ENCODE results near the gene HNRNPK.

The HNRNPK gene

DNA sequence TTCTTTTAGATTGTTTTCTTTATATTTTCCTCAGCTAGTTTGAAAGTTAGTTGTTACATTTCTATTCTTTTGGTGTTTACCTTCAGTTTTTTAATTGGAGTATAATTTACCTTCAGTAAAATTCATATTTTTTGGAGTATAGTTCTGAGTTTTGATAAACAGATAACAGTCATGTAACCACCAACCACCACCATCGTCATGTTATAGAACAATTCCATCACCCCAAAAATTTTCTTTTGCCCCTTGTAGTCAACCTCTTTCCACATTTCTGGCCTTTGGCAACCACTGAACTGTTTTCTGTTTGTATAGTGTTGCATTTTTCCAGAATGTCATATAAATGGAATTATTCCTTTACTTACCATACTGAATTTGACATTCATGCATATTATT is 7.4 kb upstream of the HNRNPK start:
- DNase-seq (no peak), ATAC-seq (ENCODE audit: insufficient read depth, low read depth) (no peak)
- Histone ChIP-seq H3K36me3 (ENCODE audit: insufficient read depth, low read length) (peaks cover 24% of the 10 kb centered on the region), H2AFZ (ENCODE audit: low read depth, low read length) (no peak overlapping the region), H3K27me3 (ENCODE audit: insufficient read depth, low read length, poor library complexity) (no peaks in the 10 kb centered on the region), H3K27ac (ENCODE audit: low read length) (no peak overlapping the region), H3K9ac (ENCODE audit: low read depth, low read length) (no peak overlapping the region), H3K79me2 (ENCODE audit: insufficient read depth, low read length) (peaks cover 96% of the 10 kb centered on the region), H4K20me1 (ENCODE audit: insufficient read depth, low read length) (peaks cover 23% of the 10 kb centered on the region; the same call in 1 of the 2 replicates), H3K9me3 (ENCODE audit: insufficient read depth, low read length, severe bottlenecking) (no peaks in the 10 kb centered on the region), H3K4me1 (ENCODE audit: insufficient read depth, low read length) (peaks cover 24% of the 10 kb centered on the region), H3K4me2 (ENCODE audit: insufficient read depth, low read length) (no peak overlapping the region), H3K4me3 (ENCODE audit: low read depth in 1 of 2, low read length in 2 of 2) (no peak overlapping the region)
- no peak for TF ChIP-seq EZH2 (IDR thresholded peaks at IDR 0.05; ENCODE audit: borderline replicate concordance, low read depth, low read length, severe bottlenecking)
- TF ChIP-seq, protein P1, sequence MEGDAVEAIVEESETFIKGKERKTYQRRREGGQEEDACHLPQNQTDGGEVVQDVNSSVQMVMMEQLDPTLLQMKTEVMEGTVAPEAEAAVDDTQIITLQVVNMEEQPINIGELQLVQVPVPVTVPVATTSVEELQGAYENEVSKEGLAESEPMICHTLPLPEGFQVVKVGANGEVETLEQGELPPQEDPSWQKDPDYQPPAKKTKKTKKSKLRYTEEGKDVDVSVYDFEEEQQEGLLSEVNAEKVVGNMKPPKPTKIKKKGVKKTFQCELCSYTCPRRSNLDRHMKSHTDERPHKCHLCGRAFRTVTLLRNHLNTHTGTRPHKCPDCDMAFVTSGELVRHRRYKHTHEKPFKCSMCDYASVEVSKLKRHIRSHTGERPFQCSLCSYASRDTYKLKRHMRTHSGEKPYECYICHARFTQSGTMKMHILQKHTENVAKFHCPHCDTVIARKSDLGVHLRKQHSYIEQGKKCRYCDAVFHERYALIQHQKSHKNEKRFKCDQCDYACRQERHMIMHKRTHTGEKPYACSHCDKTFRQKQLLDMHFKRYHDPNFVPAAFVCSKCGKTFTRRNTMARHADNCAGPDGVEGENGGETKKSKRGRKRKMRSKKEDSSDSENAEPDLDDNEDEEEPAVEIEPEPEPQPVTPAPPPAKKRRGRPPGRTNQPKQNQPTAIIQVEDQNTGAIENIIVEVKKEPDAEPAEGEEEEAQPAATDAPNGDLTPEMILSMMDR (IDR thresholded peaks at IDR 0.05; ENCODE audit: borderline replicate concordance, extremely low read depth, low read length, poor library complexity, severe bottlenecking): no peak

DNA sequence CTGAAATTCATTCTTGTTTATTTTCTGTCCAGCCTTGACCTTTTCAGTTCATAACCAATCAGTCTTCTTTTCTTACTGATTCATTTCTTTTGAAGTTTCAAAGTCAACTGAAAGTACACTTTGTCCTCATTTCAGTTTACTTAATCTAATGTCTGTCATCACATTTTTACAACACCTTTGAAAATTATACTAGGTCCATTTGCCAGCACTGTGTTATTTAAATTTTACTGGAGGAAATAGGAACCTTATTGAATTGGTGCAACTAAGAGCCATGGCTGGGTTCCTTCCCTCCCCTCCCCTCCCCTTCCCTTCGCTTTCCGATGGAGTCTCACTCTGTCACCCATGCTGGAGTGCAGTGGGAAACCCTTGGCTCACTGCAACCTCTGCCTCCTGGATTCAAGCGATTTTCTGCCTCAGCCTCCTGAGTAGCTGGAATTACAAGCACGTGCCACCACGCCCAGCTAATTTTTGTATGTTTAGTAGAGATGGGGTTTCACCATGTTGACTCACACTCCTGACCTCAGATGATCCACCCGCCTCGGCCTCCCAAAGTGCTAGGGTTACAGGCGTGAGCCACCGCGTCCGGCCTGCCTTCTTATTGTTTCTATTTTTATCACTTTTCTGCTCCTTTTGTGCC is 6.9 kb upstream of the HNRNPK start:
- Histone ChIP-seq H2AFZ (ENCODE audit: low read depth, low read length) (no peak overlapping the region), H3K4me1 (ENCODE audit: insufficient read depth, low read length) (peaks cover 29% of the 10 kb centered on the region), H3K79me2 (ENCODE audit: insufficient read depth, low read length) (peaks cover 96% of the 10 kb centered on the region), H3K4me2 (ENCODE audit: insufficient read depth, low read length) (no peak overlapping the region), H3K36me3 (ENCODE audit: insufficient read depth, low read length) (peaks cover 24% of the 10 kb centered on the region), H3K27me3 (ENCODE audit: insufficient read depth, low read length, poor library complexity) (no peaks in the 10 kb centered on the region), H4K20me1 (ENCODE audit: insufficient read depth, low read length) (peaks cover 21% of the 10 kb centered on the region; the same call in 1 of the 2 replicates), H3K9me3 (ENCODE audit: insufficient read depth, low read length, severe bottlenecking) (no peaks in the 10 kb centered on the region), H3K27ac (ENCODE audit: low read length) (no peak overlapping the region), H3K9ac (ENCODE audit: low read depth, low read length) (no peak overlapping the region), H3K4me3 (ENCODE audit: low read depth in 1 of 2, low read length in 2 of 2) (no peak overlapping the region)
- TF ChIP-seq, protein P1 (IDR thresholded peaks at IDR 0.05; ENCODE audit: borderline replicate concordance, extremely low read depth, low read length, poor library complexity, severe bottlenecking): no peak
- TF ChIP-seq EZH2 (IDR thresholded peaks at IDR 0.05; ENCODE audit: borderline replicate concordance, low read depth, low read length, severe bottlenecking): no peak
- ATAC-seq (ENCODE audit: insufficient read depth, low read depth) (no peak), DNase-seq (no peak)

DNA sequence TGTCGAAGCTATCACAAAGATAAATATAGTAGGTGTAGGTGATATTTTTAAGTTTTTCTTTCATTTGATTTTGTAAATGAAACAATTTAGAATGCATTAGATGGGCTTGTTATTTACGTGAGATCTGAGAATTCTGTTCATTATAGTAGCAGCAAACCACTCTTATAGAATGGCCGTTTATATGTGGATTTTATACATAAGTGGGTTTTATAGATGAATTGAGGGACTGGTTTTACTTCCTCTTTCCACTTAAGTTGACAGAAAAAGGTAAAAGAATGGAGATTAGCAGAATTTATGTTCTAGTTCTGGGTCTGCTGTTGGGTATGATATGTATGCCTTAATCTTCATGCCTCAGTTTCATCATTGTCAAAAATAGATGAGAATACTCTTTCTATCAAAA is 6.2 kb upstream of the HNRNPK start:
- Histone ChIP-seq H4K20me1 (ENCODE audit: insufficient read depth, low read length) (peaks cover 21% of the 10 kb centered on the region; the same call in 1 of the 2 replicates), H3K27me3 (ENCODE audit: insufficient read depth, low read length, poor library complexity) (no peaks in the 10 kb centered on the region), H3K79me2 (ENCODE audit: insufficient read depth, low read length) (peaks cover 96% of the 10 kb centered on the region), H3K9ac (ENCODE audit: low read depth, low read length) (no peak overlapping the region), H3K9me3 (ENCODE audit: insufficient read depth, low read length, severe bottlenecking) (no peaks in the 10 kb centered on the region), H3K4me3 (ENCODE audit: low read depth in 1 of 2, low read length in 2 of 2) (no peak overlapping the region), H3K4me1 (ENCODE audit: insufficient read depth, low read length) (peaks cover 33% of the 10 kb centered on the region), H3K36me3 (ENCODE audit: insufficient read depth, low read length) (peaks cover 21% of the 10 kb centered on the region), H3K27ac (ENCODE audit: low read length) (no peak overlapping the region), H2AFZ (ENCODE audit: low read depth, low read length) (no peak overlapping the region), H3K4me2 (ENCODE audit: insufficient read depth, low read length) (no peak overlapping the region)
- TF ChIP-seq EZH2 (IDR thresholded peaks at IDR 0.05; ENCODE audit: borderline replicate concordance, low read depth, low read length, severe bottlenecking): no peak
- TF ChIP-seq, protein P1 (IDR thresholded peaks at IDR 0.05; ENCODE audit: borderline replicate concordance, extremely low read depth, low read length, poor library complexity, severe bottlenecking): no peak
- no peak for DNase-seq
- no peak for ATAC-seq (ENCODE audit: insufficient read depth, low read depth)

All from DND-41 (cell line).